Measurements from ENCODE around the gene GEMIN4. TPM values are rescaled to one million over a fixed set of nuclear protein-coding genes. Genes with fewer than 3 reads are reported as not detected.

Gene GEMIN4
- total RNA-seq, 2 experiments from 2014 or later, result 40.2 to 53.6 TPM

DNA sequence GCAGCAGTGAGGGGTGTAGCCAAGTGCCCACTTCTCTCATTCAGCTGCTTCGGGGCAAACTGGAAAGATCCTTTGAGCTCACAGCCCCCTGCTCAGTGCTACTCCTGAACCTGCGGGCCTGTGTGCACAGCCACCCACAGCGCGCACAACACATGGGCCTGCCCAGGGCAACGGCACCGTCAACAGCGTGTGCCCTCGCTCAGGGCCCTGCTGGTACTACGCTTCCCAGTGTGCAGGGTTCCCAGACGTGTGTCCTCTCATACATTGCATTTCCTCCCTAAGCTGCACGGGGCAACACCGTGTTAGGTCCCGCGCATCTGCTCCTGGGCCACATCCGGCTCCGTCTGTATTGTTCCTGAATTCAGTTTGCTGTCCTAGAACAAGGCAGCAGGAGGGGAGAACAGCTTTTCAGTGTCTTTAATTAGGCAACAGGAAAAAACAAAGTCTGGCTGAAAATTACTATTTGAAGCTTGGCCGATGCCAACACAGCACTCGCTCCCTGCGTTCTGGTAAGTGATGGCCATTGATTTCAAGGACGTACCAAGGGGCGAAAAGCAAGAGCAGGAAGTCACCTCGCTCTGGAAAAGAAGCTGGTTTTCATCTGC lies 45.3 kb upstream of the GEMIN4 start:
- H3K4me1 ChIP-seq (ENCODE audit: insufficient read depth, low read length, poor library complexity, severe bottlenecking), result no peaks in the 10 kb centered on the region
- H3K27ac ChIP-seq (ENCODE audit: low read depth, low read length, poor library complexity, severe bottlenecking), result no peak overlapping the region
- H3K36me3 ChIP-seq (ENCODE audit: insufficient read depth, low read length), result peaks cover 13% of the 10 kb centered on the region
- DNase-seq (ENCODE audit: low spot score), result no peak
- no peak overlapping the region for H3K4me3 ChIP-seq (ENCODE audit: low read depth, low read length, poor library complexity, severe bottlenecking)
- H4K20me1 ChIP-seq (ENCODE audit: insufficient read depth, low read length), result no peaks in the 10 kb centered on the region
- ChIA-PET POLR2A (no interaction called here), CTCF (ENCODE audit: unreplicated experiment) (no interaction called here)
- H2AFZ ChIP-seq (ENCODE audit: low read length), result no peak overlapping the region
- H3K79me2 ChIP-seq (ENCODE audit: insufficient read depth, low read depth, low read length), result no peaks in the 10 kb centered on the region
- TF ChIP-seq, protein P1, sequence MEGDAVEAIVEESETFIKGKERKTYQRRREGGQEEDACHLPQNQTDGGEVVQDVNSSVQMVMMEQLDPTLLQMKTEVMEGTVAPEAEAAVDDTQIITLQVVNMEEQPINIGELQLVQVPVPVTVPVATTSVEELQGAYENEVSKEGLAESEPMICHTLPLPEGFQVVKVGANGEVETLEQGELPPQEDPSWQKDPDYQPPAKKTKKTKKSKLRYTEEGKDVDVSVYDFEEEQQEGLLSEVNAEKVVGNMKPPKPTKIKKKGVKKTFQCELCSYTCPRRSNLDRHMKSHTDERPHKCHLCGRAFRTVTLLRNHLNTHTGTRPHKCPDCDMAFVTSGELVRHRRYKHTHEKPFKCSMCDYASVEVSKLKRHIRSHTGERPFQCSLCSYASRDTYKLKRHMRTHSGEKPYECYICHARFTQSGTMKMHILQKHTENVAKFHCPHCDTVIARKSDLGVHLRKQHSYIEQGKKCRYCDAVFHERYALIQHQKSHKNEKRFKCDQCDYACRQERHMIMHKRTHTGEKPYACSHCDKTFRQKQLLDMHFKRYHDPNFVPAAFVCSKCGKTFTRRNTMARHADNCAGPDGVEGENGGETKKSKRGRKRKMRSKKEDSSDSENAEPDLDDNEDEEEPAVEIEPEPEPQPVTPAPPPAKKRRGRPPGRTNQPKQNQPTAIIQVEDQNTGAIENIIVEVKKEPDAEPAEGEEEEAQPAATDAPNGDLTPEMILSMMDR (conservative IDR thresholded peaks at IDR 0.05; ENCODE audit: low read length), result no peak
- TF ChIP-seq EZH2phosphoT487 (IDR thresholded peaks at IDR 0.05; ENCODE audit: borderline replicate concordance, low read depth, low read length), result no peak
- no peak overlapping the region for H3K4me2 ChIP-seq (ENCODE audit: low read length)
- BruUV-seq (replicated peaks), result no TSS peak
- intact Hi-C loops (cut with micrococcal nuclease; ENCODE audit: unreplicated experiment), result no loop called here
- H3K9me3 ChIP-seq (ENCODE audit: low read length), result no peaks in the 10 kb centered on the region
- H3K9me2 ChIP-seq (ENCODE audit: insufficient read depth, low read length), result no peaks in the 10 kb centered on the region

- no TSS peak for BruUV-seq (replicated peaks)
- Histone ChIP-seq H3K4me1 (ENCODE audit: insufficient read depth, low read length, poor library complexity, severe bottlenecking) (no peaks in the 10 kb centered on the region), H3K27ac (ENCODE audit: low read depth, low read length, poor library complexity, severe bottlenecking) (no peak overlapping the region), H4K20me1 (ENCODE audit: insufficient read depth, low read length) (no peaks in the 10 kb centered on the region), H3K9me2 (ENCODE audit: insufficient read depth, low read length) (no peaks in the 10 kb centered on the region), H3K36me3 (ENCODE audit: insufficient read depth, low read length) (peaks cover 21% of the 10 kb centered on the region), H3K79me2 (ENCODE audit: insufficient read depth, low read depth, low read length) (no peaks in the 10 kb centered on the region), H3K4me3 (ENCODE audit: low read depth, low read length, poor library complexity, severe bottlenecking) (no peak overlapping the region), H3K4me2 (ENCODE audit: low read length) (no peak overlapping the region), H3K9me3 (ENCODE audit: low read length) (no peaks in the 10 kb centered on the region), H2AFZ (ENCODE audit: low read length) (no peak overlapping the region)
- CTCF ChIA-PET (ENCODE audit: unreplicated experiment), result no interaction called here
- POLR2A ChIA-PET, result no interaction called here
- DNase-seq (ENCODE audit: low spot score), result no peak
- intact Hi-C loops (cut with micrococcal nuclease; ENCODE audit: unreplicated experiment), result no loop called here
- TF ChIP-seq, protein P1 (conservative IDR thresholded peaks at IDR 0.05; ENCODE audit: low read length), result no peak
- no peak for TF ChIP-seq EZH2phosphoT487 (IDR thresholded peaks at IDR 0.05; ENCODE audit: borderline replicate concordance, low read depth, low read length)
Observed at GRCh38 chr17:796609-797008, 44.5 kb upstream of the GEMIN4 start.

GRCh38 chr17:795721-796120 lies 43.7 kb upstream of the GEMIN4 start:
- no peak for DNase-seq (ENCODE audit: low spot score)
- POLR2A ChIA-PET, result no interaction called here
- no peak overlapping the region for H3K27ac ChIP-seq (ENCODE audit: low read depth, low read length, poor library complexity, severe bottlenecking)

More at GRCh38 chr17:795721-796120, 43.7 kb upstream of the GEMIN4 start:
- H3K9me3 ChIP-seq (ENCODE audit: low read length), result no peaks in the 10 kb centered on the region
- no peak overlapping the region for H3K4me2 ChIP-seq (ENCODE audit: low read length)
- H3K4me3 ChIP-seq (ENCODE audit: low read depth, low read length, poor library complexity, severe bottlenecking), result no peak overlapping the region
- no TSS peak for BruUV-seq (replicated peaks)
- no peaks in the 10 kb centered on the region for H3K79me2 ChIP-seq (ENCODE audit: insufficient read depth, low read depth, low read length)
- intact Hi-C loops (cut with micrococcal nuclease; ENCODE audit: unreplicated experiment), result no loop called here
- no peaks in the 10 kb centered on the region for H3K9me2 ChIP-seq (ENCODE audit: insufficient read depth, low read length)
- no peak overlapping the region for H2AFZ ChIP-seq (ENCODE audit: low read length)
- CTCF ChIA-PET (ENCODE audit: unreplicated experiment), result no interaction called here
- peaks cover 30% of the 10 kb centered on the region for H3K36me3 ChIP-seq (ENCODE audit: insufficient read depth, low read length)
- TF ChIP-seq EZH2phosphoT487 (IDR thresholded peaks at IDR 0.05; ENCODE audit: borderline replicate concordance, low read depth, low read length), result no peak
- TF ChIP-seq, protein P1 (conservative IDR thresholded peaks at IDR 0.05; ENCODE audit: low read length), result no peak
- no peaks in the 10 kb centered on the region for H3K4me1 ChIP-seq (ENCODE audit: insufficient read depth, low read length, poor library complexity, severe bottlenecking)
- no peaks in the 10 kb centered on the region for H4K20me1 ChIP-seq (ENCODE audit: insufficient read depth, low read length)
